Stimulated activated effector memory CD8-positive, alpha-beta T cell treated with anti-CD3 and anti-CD28 coated beads, Interleukin-12 subunit alpha, Interleukin-12 subunit beta, amount 100 ng/mL, for 72 hours (primary cell): ENCODE measurements around the gene DNMBP.

ENCODE experiments used
- ATAC-seq: fragments of 150-1000 bp; cut with Tn5 transposase; 2 replicates; pipeline ENCODE4 v1.10.0; 2021
- DNase-seq, 2 donors: peaks; one replicate each; pipeline ENCODE4 v3.0.0; 2021 to 2022; ENCODE audit warnings: low spot score in 2 of 2
- H3K27ac Mint-ChIP-seq: one replicate; pipeline ENCODE4 v1.8.0; 2022; ENCODE audit warnings: mild to moderate bottlenecking, mixed read lengths
- H3K36me3 Mint-ChIP-seq: one replicate; pipeline ENCODE4 v1.8.0; 2022; ENCODE audit warnings: mild to moderate bottlenecking, mixed read lengths
- H3K4me1 Mint-ChIP-seq: one replicate; pipeline ENCODE4 v1.8.0; 2022; ENCODE audit warnings: mixed read lengths
- H3K4me3 Mint-ChIP-seq: one replicate; pipeline ENCODE4 v1.8.0; 2022; ENCODE audit warnings: mild to moderate bottlenecking, mixed read lengths
- H3K9me3 Mint-ChIP-seq: one replicate; pipeline ENCODE4 v1.8.0; 2022; ENCODE audit warnings: mixed read lengths

The DNMBP gene, protein sequence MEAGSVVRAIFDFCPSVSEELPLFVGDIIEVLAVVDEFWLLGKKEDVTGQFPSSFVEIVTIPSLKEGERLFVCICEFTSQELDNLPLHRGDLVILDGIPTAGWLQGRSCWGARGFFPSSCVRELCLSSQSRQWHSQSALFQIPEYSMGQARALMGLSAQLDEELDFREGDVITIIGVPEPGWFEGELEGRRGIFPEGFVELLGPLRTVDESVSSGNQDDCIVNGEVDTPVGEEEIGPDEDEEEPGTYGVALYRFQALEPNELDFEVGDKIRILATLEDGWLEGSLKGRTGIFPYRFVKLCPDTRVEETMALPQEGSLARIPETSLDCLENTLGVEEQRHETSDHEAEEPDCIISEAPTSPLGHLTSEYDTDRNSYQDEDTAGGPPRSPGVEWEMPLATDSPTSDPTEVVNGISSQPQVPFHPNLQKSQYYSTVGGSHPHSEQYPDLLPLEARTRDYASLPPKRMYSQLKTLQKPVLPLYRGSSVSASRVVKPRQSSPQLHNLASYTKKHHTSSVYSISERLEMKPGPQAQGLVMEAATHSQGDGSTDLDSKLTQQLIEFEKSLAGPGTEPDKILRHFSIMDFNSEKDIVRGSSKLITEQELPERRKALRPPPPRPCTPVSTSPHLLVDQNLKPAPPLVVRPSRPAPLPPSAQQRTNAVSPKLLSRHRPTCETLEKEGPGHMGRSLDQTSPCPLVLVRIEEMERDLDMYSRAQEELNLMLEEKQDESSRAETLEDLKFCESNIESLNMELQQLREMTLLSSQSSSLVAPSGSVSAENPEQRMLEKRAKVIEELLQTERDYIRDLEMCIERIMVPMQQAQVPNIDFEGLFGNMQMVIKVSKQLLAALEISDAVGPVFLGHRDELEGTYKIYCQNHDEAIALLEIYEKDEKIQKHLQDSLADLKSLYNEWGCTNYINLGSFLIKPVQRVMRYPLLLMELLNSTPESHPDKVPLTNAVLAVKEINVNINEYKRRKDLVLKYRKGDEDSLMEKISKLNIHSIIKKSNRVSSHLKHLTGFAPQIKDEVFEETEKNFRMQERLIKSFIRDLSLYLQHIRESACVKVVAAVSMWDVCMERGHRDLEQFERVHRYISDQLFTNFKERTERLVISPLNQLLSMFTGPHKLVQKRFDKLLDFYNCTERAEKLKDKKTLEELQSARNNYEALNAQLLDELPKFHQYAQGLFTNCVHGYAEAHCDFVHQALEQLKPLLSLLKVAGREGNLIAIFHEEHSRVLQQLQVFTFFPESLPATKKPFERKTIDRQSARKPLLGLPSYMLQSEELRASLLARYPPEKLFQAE (N-terminal part only)

DNA sequence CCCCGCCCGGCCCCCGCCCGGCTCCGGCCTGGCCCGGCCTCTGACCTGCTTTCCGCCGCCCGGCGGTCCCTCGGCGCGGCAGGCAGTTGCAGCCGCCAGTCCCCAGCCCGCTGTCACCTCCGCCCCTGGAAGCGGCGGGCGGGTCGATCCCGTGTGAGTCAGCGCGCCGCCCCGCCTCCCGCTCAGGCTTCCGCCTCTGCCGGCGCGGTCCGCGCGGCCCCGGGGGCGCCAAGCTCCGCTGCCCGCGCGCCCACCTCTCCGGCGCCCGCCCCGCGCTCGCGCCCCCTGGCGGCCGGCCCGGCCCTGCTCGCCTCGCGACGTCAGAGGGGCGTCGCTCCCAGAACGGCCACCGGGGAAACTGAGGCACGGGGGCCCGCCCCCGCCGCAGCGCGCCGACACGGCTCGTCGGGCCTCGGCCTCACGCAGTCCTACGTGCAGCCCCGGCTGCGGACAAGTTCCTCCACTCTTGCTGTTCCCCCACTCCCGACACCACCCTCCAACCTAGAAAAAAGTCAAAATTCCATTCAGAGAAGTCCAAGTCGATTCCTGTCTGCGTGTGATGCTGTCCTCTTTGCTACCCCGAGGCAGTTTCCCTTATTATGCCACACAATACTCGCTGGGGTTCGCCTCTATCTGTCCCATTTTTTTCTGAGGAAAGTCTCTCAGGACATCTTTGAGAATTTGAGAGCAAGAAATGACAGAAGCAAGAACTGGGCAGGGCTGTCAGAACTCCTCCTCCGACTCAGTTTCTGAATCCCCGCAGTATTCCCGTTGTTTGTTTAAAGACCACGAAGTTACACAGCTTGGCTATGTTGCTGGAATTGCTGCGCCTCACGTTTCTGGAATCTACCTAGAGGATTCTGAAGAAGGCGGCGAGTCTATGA is at the start of gene DNMBP:
DNMBP (minus strand) TSS at position 155 of the 884 bp plus-strand sequence. CDS start 37,823 bp downstream, outside the sequence.
- Mint-ChIP-seq H3K27ac (peak within 1 kb of the TSS; percentile 82), H3K36me3 (peaks cover 4% of the 10 kb centered on the region)

DNA sequence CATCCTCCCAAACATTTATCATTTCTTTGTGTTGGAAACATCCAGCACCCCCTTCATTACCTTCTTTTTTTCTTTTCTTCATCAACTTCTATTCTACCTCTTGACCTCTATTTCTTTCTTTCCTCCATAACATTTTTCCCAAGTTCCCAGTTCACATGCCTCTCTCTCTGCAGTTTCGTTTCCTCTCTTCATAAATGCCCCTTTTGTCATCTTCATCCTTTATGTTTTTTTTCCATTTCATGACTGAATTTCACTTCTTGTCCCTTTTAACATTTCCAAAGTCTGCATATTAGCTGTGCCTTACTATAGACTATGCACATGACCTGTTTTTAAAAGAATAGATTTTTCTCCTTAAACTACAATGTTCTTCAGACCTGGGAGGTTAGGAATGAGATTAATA is 48.2 kb upstream of the DNMBP start:
- Mint-ChIP-seq H3K36me3 (no peaks in the 10 kb centered on the region), H3K9me3 (no peaks in the 10 kb centered on the region), H3K4me3 (no peak overlapping the region), H3K27ac (no peak overlapping the region), H3K4me1 (no peaks in the 10 kb centered on the region)
- DNase-seq (no peak), ATAC-seq (no peak)

More for the DNA sequence above, at the start of gene DNMBP:
- Mint-ChIP-seq H3K4me1 (peaks cover 39% of the 10 kb centered on the region), H3K4me3 (peak within 1 kb of the TSS; percentile 79), H3K9me3 (no peaks in the 10 kb centered on the region)
- DNase-seq (peak; percentile 82 to 88), ATAC-seq (peak; percentile 96)

DNA sequence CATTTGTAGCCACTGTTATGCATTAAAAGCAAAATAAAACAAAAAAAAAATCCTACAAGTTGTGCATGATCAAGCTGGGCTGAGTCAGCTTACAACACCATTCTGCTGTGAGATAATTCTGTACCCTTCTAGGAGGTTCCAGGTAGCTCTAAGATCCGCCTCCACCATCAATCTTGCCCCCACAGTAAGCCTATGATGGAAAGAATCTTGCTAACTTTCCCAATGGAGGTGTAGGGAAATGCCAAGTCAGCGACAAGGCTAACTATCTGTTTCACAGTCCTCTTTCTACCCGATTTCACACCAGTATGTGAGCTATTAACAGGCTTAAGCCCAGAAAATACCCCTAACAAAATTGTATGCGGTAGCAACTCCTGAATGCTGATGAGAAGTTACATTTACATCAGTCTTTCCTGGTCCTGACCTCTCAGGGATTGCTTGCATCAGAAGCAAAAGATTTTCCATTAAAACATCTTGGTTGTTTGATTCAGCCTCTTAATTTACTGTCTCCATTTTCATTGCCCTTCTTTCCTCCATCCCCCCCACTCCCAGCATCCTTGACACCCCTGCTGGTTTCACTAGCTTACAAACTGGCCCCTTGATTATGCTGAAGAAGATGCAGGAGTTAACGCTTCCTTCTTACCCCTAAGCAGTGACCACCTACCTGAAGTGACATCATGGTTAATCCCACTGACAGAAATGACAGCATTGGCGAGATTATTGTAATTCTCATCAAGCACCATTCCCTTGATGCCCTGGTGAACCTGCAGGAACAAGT is 44.1 kb upstream of the DNMBP start:
- H3K4me3 Mint-ChIP-seq = no peak overlapping the region
- no peak for ATAC-seq

DNA sequence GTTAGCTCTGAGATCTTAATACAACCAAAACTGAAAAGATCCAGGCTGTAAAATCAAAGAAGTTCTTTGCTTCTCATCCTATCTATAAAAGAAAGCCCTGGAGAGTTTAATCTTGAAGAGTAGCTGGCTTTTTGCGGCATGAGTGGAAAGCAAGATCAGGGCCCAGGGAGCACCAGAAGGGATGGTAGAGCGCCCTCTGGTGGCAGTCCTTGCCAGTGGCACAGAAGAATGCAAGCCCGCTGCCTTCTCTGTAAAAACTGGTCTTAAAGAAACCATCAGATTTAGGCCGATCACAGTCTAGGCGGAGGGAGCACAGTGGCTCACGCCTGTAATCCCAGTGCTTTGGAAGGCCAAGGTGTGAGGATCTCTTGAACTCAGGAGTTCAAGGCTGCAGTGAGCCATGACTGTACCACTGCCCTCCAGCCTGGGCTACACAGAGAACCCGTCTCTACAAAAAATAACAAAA is 36.3 kb upstream of the DNMBP start:
- no peaks in the 10 kb centered on the region for H3K9me3 Mint-ChIP-seq
- DNase-seq (peak; percentile 78 to 88), ATAC-seq (peak; percentile 76)
- H3K27ac Mint-ChIP-seq = no peak overlapping the region
- H3K36me3 Mint-ChIP-seq = no peaks in the 10 kb centered on the region
- H3K4me1 Mint-ChIP-seq = no peaks in the 10 kb centered on the region
- H3K4me3 Mint-ChIP-seq = no peak overlapping the region

More for the DNA sequence above, 44.1 kb upstream of the DNMBP start:
- no peaks in the 10 kb centered on the region for H3K9me3 Mint-ChIP-seq
- DNase-seq = no peak
- no peaks in the 10 kb centered on the region for H3K4me1 Mint-ChIP-seq
- no peaks in the 10 kb centered on the region for H3K36me3 Mint-ChIP-seq
- no peak overlapping the region for H3K27ac Mint-ChIP-seq

DNA sequence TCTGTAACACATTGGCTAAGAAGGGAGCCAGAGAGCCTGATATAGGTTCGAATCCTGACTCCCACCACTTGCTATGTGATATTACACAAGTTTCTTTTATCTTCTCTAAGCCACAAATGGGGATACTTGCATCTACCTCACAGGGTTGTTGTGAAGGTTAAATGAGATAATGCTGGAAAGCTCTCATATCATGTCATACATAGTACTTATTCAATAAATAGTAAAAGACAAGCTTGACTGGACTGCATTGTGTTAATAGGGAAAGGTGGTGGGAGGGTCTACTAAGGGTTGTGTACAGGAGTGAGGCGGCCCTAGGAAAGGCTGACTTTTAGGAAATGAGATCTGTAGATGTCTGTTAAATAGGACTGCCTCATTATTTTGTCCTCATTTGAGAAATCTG is 35.8 kb upstream of the DNMBP start:
- ATAC-seq (no peak), DNase-seq (no peak)
- Mint-ChIP-seq H3K4me1 (no peaks in the 10 kb centered on the region), H3K36me3 (no peaks in the 10 kb centered on the region), H3K4me3 (no peak overlapping the region), H3K27ac (no peak overlapping the region), H3K9me3 (no peaks in the 10 kb centered on the region)

DNA sequence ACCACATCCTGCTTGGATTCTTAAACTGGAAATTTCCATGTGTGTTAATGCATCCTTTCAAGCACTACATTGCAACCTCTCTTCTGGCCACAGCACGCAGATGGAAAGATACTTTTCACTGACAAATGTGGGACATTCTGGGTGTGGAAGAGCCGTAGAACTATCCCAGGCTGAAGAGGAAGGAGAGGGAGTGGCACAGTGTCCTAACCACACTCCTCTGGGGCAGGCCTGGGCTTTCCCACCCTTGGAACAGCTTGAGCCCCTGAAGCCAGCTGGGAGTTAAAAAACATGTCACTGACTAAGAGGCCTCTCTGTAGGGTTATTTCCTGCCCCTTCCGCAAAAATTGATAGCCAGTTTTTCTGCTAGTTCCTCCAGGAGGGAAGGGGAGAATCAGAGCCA is 34.0 kb upstream of the DNMBP start:
- Mint-ChIP-seq H3K36me3 (no peaks in the 10 kb centered on the region), H3K4me1 (no peaks in the 10 kb centered on the region), H3K9me3 (no peaks in the 10 kb centered on the region), H3K27ac (peak overlapping the region; percentile 29), H3K4me3 (no peak overlapping the region)
- DNase-seq = no peak
- ATAC-seq = no peak

DNA sequence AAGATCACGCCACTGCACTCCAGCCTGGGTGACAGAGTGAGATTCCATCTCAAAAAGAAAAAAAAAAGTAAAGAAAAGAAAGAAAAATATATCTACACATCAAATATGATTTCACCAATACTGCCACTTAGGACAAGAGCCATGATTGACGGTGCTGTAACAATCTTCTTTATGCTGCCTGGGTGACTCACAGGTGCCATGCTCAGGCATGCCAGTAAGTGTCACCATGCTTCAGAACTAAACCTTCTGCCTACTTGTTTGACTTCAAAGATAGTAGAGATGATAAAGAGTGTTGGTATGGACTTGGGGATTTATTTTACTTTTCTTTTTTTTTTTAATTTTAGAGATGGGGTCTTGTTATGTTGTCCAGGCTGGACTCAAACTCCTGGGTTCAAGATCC is 33.6 kb upstream of the DNMBP start:
- Mint-ChIP-seq H3K4me1 (no peaks in the 10 kb centered on the region), H3K4me3 (no peak overlapping the region), H3K36me3 (no peaks in the 10 kb centered on the region), H3K9me3 (no peaks in the 10 kb centered on the region), H3K27ac (peak overlapping the region; percentile 29)
- DNase-seq (no peak), ATAC-seq (peak; percentile 76)

DNA sequence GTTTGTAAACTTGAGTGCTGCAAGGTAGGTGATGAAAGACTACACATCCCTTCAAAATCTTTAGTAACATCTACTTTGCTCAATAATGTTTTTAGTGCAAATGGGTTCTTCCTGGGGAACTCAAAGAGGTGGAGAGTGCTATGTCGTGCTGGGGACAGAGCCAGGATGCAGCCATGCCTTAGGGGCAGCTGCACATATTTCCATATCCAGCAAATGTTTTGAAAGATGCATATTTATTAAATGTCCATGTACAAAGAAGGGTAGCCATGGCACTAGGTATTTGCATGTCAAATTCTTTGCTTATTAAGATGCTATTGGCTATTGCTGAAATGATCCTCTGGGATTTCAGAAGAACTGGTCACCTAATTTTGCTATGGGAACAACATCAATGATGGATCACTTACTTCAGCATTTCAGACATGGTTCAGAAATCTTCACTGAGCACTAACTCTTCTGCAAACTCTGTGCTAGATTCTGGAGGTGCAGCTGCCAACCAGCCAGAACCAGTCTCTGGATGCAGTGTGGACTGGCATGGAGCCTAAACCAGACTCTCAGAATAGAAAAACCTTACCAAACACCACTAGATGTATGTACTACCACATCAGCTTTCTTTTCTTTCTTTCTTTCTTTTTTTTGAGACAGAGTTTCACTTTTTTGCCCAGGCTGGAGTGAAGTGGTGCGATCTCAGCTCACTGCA is 31.7 kb upstream of the DNMBP start:
- Mint-ChIP-seq H3K4me3 (no peak overlapping the region), H3K4me1 (no peaks in the 10 kb centered on the region), H3K27ac (no peak overlapping the region), H3K9me3 (no peaks in the 10 kb centered on the region), H3K36me3 (no peaks in the 10 kb centered on the region)
- DNase-seq (no peak), ATAC-seq (no peak)

DNA sequence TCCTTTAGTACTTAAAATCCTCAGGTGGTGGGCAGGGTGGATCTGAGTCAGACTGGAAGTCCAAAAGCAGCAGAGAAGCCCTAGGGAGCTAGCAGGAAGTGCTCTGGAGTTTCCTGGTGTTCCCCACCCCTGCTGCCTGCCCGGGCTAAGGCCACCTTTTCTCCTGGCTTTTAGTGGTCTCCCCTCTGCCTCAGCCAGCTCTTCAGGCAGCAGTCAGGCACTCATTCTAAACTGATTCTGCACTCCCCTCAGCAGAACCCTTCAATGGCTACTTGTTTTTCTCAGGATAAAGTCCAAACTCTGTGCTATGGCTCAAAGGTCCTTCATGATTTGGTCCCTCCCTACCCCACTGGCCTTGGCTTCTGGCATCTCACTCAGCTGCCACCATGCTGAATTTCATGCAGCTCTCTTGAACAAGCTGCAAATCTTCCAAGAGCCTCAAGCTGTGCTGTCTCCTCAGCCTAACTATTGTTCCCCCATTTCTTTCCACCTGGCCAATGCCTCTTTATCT is 28.9 kb upstream of the DNMBP start:
- H3K9me3 Mint-ChIP-seq = no peaks in the 10 kb centered on the region
- H3K27ac Mint-ChIP-seq = no peak overlapping the region
- DNase-seq = no peak
- ATAC-seq = no peak
- H3K4me1 Mint-ChIP-seq = no peaks in the 10 kb centered on the region
- no peak overlapping the region for H3K4me3 Mint-ChIP-seq
- no peaks in the 10 kb centered on the region for H3K36me3 Mint-ChIP-seq

DNA sequence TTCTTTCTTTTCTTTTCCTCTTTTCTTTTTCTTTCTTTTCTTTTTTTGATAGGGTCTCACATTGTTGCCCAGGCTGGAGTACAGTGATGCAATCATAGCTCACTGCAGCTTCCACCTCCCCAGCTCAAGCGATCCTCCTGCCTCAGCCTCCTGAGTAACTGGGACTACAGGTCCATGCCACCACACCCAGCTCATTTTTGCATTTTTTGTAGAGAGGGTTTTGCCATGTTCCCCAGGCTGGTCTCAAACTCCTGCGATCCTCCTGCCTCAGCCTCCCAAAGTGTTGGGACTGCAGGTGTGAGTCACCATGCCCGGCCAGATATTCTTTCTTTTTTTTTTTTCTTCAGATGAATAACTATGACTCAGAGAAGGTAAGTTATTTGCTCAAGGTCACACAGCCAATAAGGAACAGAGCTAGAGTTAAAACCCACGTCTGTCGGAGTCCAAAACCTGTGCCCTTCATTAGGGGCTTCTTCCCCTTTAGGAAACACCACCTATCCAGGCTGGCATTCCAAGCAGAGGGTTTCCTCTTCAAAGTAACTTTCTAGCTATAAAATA is 28.1 kb upstream of the DNMBP start:
- no peak for ATAC-seq
- H3K9me3 Mint-ChIP-seq = no peaks in the 10 kb centered on the region
- no peak overlapping the region for H3K27ac Mint-ChIP-seq
- H3K36me3 Mint-ChIP-seq = no peaks in the 10 kb centered on the region
- H3K4me1 Mint-ChIP-seq = no peaks in the 10 kb centered on the region
- DNase-seq = no peak
- no peak overlapping the region for H3K4me3 Mint-ChIP-seq

DNA sequence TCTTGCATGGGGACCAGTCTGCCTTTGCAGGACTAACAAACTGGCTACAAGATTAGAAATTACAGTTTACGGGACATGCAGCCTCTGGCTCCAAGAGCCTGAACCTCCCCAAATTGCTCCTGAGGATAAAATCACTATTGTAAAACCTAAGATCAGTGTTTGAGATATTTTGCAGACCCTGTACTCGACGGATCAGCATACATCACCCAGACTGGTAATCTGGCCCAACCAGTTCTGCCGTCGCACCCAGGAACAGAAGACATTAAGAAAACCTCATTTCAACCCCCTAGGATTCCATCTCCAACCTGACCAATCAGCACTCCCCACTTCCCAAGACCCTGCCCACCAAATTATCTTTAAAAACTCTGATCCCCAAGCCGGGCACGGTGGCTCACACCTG is 27.1 kb upstream of the DNMBP start:
- ATAC-seq = no peak
- H3K4me1 Mint-ChIP-seq = no peaks in the 10 kb centered on the region
- H3K9me3 Mint-ChIP-seq = no peaks in the 10 kb centered on the region
- no peak for DNase-seq
- no peaks in the 10 kb centered on the region for H3K36me3 Mint-ChIP-seq
- H3K27ac Mint-ChIP-seq = no peak overlapping the region
- no peak overlapping the region for H3K4me3 Mint-ChIP-seq

DNA sequence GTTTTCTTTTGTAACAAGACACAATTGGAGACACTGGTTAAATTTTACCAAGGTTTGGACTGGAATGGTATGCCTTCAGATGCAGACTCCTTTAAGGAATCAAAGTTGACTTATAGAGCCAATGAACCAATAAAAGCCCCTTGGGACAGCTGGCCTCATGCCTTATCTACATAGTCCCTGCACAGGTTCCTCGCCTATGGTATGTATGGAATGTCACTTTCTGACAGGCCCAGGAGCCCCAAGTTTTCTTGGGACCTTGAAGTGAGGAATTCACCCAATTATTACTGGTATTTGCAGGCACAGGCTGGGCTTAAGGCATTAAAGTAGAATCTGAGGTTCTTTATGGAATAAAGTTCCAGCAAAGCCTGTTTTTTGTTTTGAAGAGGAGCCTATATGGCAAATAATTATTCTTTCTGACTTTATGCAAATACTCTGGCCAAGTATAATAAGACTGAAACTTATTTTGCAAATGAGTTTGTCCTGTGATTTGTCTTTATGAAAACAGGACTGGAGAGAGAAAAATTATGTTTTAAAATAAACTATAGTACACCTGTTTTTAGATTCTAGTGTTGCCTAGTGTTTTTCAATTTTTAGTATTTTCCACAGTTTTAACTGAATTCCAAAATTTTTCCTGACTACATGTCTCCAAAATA is 24.1 kb upstream of the DNMBP start:
- H3K36me3 Mint-ChIP-seq = no peaks in the 10 kb centered on the region
- ATAC-seq = no peak
- no peak overlapping the region for H3K27ac Mint-ChIP-seq
- no peak for DNase-seq
- H3K4me3 Mint-ChIP-seq = no peak overlapping the region
- no peaks in the 10 kb centered on the region for H3K4me1 Mint-ChIP-seq
- no peaks in the 10 kb centered on the region for H3K9me3 Mint-ChIP-seq
